GM19397 (cell line): Measurements from ENCODE around the gene ATXN3L.
"Not testable (repeated sequence)": the region's sequence is repeated elsewhere in the genome, so short reads cannot be mapped to it uniquely, and the experiment has no call there.

ENCODE experiments used
- ATAC-seq: cut with Tn5 transposase; IDR thresholded peaks from one replicate; pipeline ENCODE4 v1.9.1; 2021; ENCODE audit warnings: mild to moderate bottlenecking, moderate library complexity; ENCODE audit not compliant: unreplicated experiment

Gene ATXN3L

DNA sequence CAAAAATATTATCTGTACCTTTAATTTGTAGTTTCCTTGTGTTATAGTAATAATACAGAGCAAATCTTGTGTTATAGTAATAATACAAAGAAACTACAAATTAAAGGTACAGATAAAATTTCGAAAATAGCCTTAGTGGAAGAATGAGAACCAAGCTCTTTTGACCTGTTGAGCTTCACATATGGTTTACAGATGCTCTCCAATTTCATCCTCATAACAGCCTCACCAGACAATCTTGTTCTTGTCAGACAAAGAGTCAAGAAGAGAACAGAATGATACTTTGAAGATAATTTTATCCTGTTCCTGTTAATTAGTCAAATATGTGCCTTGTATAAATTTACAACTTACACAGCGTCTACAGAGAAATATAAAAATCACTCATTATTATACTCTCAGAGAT is 12.8 kb downstream of the ATXN3L start:
- no peak for ATAC-seq

DNA sequence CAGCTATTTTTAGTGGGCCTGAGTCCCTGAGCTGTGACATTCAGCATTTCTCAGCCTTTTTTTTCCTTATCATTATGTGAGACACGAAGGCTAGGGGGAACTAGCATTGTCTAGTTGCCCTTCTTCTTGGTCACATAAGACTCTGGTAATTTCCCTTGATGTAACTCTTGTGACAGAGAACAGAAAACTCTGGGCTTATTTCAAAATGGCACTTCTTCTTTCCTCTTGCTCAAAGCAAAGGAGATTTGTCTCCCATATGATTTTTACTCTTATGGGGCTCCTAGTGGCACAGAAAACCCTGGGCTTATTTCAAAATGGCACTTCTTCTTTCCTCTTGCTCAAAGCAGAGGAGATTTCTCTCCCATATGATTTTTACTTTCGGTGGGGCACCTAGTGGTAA is 14.7 kb downstream of the ATXN3L start:
- ATAC-seq: no peak

DNA sequence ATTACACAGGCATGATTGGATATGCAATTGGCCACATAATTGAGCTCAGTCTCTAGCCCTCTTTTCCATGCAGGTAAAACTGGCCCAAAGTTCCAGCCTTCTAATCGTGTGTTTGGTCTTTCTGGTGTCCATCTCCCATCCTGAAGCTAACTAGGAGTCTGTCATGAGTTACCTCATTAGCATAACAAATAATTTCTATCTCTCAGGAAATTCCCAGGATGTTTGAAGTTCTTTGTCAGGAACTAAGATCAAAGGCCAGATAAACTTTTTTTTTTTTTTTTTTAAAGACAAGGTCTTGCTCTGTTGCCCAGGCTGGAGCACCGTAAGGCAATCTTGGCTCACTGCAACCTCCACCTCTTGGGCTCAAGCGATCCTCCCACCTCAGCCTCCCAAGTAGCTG is 15.8 kb downstream of the ATXN3L start:
- no peak for ATAC-seq

DNA sequence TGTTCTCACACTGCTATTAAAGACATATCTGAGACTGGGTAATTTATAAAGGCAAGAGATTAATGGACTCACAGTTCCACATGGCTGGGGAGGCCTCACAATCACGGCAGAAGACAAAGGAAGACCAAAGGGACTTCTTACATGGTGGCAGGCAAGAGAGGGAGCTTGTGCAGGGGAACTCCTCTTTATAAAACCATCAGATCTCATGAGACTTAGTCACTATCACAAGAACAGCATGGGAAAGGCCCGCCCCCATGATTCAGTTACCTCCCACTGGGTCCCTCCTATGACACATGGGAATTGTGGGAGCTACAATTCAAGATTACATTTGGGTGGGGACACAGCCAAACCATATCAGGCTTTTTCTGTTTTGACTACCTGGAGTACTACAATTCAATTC is 16.6 kb downstream of the ATXN3L start:
- not testable (repeated sequence) for ATAC-seq

DNA sequence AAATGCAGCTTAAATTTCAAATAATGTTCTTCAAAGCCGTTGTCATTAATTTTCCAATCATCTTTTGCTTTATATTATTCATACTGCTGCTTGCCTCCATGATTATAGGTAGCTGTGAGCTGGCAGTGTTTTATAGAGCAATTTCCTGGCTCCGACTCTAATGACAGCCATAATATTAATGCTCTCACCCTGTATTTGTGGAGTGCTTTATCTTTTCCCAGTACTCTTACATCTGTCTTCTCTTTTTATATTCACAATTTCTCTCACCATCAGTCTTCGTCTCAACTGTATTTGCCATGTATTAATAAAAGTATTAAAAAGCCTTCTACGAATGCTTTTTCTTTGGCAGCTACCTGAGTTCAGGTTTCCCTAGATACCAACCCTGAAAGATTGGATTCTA is 21.0 kb downstream of the ATXN3L start:
- ATAC-seq: no peak

DNA sequence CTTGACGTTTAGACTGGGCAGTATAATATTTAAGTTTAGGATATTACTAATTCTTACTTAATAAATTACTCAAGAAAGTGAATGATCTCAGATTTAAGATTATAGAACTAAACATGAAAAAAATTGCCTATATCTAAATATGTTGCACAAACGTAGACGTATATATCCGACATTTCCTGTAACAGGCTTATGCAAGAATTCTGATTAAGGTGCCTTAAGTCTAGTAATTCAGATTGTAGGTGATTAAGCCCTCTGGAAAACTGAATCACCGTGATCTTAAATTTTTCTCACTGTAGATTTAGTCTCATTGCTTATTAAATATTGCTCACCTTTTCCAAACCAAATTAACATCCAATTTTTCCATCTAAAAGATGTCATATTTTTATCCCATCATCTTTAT is 24.0 kb downstream of the ATXN3L start:
- no peak for ATAC-seq

DNA sequence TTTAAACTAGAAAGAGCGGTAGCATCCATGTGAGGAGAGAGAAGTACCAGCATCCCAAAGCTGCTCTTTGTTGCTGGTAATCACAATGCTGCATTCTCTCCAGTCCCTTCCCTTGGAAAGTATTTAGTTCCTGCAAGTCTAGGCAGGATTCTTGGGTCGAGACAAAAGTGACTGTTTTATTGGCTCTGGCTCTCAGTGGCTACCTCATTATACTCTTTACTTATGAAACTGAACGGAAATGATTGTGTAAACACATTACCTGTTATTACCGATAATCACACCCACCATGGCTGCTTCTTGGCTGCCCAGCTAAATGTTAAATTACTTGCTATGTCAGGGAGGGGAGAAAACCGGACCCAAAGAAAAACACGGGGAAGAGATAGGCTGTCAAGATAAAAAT is 26.2 kb downstream of the ATXN3L start:
- no peak for ATAC-seq

DNA sequence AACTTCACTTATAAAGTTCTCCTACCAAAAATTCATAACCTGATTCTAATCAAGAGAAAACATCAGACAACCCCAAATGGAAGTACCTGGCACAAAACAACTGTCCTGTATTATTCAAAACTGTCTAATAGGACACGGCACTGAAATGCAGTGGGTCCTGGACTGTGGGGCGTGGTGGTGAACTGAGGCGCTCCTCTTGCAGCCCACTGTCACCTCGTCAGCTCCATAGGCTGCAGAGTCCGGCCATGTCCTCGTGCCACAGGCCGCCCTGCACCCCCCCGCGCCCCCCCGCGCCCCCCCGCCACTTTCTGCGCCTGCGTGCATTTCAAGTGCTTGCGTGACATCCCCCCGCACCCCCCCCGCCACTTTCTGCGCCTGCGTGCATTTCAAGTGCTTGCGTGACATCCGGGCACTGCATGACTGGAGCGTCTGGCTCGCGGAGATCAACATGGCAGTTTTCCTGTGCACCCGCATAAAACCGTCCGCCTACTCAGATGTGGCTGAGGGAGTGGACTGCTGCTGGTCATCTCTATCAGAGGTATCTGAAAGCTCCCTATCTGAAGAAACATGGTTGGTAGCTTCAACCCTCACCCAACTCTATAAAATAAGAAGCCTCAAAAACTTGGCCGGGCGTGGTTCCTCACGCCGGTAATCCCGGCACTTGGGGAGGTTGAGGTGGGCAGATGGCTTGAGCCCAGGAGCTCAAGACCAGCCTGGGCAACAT is 28.8 kb downstream of the ATXN3L start:
- no peak for ATAC-seq

DNA sequence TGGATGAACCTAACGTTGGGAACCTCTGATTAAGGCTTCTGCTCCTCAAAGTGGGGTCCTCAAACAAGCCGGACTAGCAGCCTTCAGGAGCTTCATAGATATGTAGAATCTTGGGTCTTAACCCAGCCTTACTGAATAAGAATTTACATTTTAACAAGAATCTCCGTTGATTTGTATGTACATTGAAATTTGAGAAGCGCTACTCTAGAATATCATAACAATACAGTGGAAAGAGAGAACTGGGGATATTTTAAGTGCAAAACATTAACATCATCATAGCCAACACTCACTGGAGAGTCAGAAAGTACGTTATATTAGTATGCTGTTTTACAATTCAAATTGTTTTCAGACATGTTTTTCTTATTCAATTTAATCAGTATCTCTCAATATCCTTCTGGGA is 31.2 kb downstream of the ATXN3L start:
- ATAC-seq: no peak

DNA sequence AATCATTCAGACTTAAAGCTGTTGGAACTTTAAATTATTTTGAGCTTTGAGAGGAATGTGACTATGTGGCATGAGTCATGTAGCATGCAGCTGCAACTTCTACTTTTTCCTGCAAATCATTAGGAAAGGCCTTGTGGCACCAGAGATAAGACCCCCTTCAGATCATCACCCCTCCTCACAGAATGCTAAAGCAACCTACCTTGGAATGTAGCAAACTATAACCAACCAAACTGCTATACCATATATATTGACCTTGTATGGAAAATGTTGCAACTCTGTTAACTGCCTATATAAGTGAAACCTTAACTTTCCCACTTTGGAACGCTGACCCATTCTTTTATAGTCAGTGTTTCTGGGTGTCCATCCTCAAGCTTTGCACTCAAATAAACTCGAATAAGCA is 32.0 kb downstream of the ATXN3L start:
- ATAC-seq: no peak

DNA sequence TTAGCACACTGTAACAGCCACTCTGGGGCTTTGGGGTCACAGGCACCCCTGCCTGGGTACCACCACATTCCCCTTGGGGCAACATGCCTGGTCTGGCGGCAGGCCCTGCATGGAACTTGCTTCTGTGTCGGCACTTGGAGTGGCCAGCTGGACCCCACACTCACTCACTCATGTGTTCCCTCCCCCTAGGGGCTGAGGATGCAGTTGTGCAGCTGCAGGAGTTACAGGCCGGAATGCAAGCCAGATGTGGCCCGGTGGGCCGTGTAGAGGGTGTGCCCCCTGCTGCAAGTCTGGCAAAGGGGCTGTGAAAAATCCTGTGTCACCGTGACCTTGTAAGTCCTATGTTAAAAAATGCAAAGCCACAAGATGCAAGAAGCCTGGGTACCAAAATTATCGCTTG is 34.2 kb downstream of the ATXN3L start:
- no peak for ATAC-seq

DNA sequence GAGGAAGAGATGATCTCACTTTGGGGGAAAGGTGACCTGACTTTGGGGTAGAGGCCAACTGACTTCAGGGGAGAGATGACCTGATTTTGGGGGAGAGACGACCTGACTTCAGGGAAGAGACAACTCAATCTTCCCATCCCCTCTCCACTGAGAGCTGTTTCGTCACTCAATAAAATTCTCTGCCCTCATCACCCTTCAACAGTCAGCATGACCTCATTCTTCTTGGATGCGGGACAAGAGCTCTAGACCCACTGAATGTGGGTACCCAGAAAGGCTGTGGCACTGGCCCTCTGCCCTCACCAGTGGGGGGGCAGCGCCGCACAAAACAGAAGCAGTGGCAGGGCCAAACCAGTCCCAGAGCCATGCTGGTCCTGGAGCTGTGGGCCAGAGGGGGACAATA is 34.6 kb downstream of the ATXN3L start:
- no peak for ATAC-seq

DNA sequence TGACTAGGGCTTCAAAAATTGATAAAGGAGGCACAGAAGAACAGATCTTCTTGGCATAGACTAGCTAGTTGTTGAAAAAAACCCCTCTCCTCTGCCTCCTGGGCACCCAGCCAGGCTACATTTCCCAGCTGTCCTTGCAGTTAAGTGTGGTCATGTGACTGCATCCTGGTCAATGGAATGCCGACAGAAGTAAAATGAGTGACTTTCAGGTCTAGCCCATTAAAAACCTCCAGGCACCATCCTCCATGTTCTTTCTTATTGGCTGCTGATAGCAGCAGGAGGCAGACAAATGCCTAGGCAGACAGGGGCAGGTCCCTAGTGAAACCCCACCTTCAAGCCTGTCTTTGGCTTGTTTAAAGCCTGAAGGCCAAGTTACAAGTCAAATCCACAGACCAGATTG is 35.3 kb downstream of the ATXN3L start:
- ATAC-seq: no peak

DNA sequence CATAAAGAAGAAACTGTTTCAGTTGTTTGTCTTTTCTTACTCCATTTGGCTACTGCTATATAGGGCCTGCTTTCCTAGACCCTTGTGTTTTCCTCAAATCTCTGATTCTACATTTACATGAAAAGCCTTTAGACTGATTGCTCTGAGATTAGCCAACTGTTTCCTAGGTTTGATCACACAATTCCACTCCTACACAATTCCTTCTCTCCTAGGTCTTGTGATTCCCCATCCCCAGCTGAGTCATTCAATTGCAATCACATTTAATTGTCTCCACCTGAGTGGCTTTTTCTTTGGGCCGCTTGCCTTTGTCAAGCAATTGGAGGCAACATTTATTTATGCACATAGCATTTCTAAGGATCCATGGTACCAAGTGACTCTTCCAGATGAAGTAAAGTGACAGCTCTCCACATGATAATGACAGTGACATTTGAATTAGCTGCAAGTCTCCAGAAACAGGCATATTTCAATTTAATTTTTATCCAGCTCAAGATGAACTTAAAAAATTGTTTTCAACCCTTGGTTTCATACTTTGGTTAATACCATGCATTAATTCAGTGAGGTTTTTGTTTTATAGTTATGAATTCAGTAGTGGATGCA is 35.8 kb downstream of the ATXN3L start:
- ATAC-seq: no peak

DNA sequence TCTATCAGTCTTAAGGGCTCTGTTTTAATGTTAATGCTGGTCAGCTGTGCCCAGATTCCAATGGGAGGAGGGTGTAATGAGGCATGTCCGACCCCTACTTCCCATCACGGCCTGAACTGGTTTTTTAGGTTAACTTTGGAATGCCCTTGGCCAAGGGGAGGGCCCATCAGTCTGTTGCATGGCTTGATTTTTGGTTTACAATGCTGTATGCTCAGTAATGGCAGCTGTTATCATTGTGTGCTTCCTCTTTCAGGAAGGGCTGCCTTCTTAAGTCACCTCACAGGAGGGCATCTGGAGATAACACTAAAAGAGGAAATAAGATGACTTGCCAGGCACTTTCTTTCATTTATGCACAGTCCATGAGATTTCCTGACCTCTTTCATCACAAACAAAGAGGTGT is 36.3 kb downstream of the ATXN3L start:
- no peak for ATAC-seq

DNA sequence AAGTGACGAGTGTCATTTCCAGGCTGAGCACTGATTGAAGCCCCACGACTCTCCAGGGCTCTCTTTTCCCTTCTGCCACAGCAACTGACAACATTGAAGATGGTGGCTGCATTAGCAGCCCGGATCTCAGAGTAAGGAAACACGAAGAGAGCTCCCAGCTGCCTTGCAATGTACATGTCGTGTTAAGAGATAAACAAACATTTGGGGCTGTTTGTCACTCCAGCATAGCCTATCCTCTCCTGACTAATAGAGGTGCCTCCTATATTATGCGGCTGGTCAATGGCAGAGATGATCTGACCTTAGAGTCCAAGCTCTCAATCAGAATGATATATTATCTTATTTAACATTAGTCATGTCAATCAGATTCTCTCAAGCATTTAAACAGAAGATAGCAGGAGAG is 38.6 kb downstream of the ATXN3L start:
- ATAC-seq: no peak

DNA sequence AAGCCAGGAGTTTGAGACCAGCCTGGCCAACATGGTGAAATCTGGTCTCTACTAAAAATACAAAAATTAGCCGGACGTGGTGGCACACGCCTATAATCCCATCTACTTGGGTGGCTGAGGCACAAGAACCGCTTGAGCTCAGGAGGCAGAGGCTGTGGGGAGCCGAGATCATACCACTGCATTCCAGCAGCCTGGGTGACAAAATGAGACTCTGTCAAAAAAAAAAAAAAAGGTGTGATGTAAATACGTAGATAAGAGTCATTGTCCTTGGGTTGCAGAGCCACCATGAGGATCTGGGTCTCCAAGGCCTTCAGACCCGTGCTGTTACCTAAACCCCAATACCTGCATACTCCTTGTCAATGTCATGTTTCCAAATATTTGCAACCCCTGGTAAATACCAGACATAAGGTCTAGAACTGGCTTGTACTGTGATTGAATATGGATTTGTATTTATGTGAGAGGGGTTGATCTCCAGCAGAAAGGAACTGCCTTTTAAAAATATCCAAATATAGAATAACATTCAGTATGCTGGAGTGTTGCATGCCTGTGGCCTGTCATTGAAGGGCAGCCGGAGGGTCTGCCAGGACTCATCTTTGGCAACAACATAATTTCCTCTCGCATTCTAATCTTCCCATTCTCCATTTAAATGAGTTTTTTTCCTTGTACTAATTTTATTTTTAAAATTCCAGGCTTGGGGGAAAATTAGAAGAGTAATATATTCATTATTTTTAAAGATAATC is 40.4 kb downstream of the ATXN3L start:
- no peak for ATAC-seq

DNA sequence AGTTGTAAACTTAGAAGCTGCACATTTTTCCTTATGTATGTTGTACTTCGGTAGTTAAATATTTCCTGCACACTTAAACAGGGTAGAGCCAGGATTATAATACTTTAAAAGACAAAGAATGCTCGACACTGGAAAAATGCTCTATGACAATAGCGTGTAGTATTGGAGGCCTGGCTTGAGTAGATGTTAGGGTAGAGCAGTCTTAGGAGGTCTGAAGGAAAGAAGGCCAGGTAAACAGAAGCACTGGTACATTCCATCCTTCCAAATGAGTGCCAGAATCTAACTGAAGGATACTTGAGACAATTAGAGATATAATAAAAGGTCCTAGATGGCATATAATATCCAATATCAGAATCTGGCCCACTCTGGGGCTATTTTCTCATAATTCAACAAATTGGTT is 42.3 kb downstream of the ATXN3L start:
- no peak for ATAC-seq

DNA sequence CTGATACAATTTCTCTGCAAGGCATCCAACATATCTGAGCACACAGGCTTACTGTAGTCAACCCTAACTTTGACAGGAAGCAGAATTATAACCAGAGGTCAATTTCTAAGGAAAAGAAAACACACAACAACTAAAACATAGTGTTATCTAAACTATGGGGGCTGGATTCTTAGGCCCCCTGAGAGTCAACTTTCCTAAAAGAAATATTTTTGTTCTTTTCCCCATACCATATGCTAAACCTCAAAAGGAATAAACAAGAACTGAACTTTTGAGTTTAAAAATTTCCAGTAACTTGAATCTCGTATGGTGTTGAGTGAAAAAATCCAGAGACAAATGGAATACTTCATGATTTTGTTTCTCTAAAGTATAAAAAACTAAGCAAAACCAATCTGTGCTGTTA is 42.9 kb downstream of the ATXN3L start:
- no peak for ATAC-seq

DNA sequence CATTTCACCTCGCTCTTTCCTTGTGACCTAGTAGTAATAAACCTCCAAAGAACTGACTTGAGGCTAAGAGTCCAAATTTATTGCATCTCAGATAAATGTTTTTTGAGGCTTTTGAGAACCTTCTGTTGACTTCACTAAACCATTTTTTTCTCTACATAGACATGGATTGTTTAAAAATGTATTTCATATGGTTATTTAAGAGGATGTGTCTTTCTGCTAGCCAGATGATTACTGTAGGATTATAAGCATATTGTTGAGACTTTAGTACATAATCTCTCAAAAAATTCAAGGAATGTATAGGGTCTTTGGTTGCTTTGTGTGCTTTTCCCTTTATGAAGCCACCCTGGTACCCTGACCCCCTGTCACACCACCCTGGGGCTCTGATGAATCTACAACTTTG is 44.8 kb downstream of the ATXN3L start:
- ATAC-seq: no peak

DNA sequence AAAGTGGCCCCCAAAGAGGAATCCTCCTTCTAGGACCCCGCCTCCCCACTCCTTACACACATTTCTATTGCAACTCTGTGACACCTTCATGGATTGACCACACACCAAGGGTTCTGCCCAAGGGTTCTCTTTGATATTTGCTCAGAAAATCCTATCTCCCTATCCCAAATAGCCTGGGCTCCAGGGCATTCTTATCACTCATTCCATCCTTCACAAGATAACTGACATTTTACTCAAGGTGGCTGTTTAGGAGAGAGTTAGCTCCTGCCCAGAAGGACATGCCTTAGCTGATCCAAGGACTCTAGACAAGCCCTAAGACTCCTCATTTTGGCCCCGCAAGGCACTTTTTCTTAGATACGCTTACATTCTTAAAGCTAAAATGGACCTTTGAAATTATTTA is 47.4 kb downstream of the ATXN3L start:
- no peak for ATAC-seq

DNA sequence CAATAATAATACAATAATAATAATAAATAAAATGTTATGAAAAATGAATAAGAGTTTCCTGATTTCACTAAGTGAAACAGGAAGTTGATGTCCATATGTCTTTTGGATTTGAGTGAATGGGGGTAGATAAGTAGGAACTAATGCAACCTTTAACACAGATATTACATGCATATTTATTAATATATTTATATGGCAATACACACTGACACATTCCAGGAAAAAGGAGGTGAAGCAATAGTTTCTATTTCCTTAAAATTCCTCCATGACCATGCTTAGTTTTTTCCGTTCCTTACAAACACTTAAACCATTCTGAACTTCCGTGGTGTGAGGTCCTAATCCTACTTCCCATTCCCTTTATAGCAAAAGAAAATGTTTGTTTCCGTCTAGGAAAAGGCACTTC is 48.3 kb downstream of the ATXN3L start:
- ATAC-seq: no peak
